Measurements from ENCODE around the gene IL32. TPM values are rescaled to one million over a fixed set of nuclear protein-coding genes. Genes with fewer than 3 reads are reported as not detected.

Gene IL32
- total RNA-seq, 6 donors from 2014 or later, result 31.4 to 220 (median 116) TPM

GRCh38 chr16:3038896-3039295 is 26.5 kb upstream of the IL32 start:
- Histone ChIP-seq H3K9me3 (no peaks in the 10 kb centered on the region), H3K4me1 (peaks cover 7 to 31% (median 14%) of the 10 kb centered on the region in 4 donors), H3K4me3 (no peak overlapping the region), H3K36me3 (no peaks in the 10 kb centered on the region), H3K27me3 (peaks cover 4 to 27% (median 15%) of the 10 kb centered on the region in 4 donors), H3K27ac (no peak overlapping the region)
- DNase-seq (no peak), ATAC-seq (ENCODE audit: low FRiP score in 2 of 2) (no peak)
- 80 to 92% methylated on average over 5 of the region's 5 CpGs for WGBS, 2 donors
- TF ChIP-seq POLR2AphosphoS5 (IDR thresholded peaks at IDR 0.05) (no peak), EP300 (IDR thresholded peaks at IDR 0.05) (no peak)

GRCh38 chr16:3042376-3042775 is 23.1 kb upstream of the IL32 start:
- no peak for DNase-seq
- Histone ChIP-seq H3K4me3 (no peak overlapping the region), H3K9me3 (no peaks in the 10 kb centered on the region), H3K27ac (no peak overlapping the region), H3K4me1 (peaks cover 21 to 34% (median 26%) of the 10 kb centered on the region in 4 donors), H3K27me3 (peaks cover 0 to 34% (median 24%) of the 10 kb centered on the region in 4 donors), H3K36me3 (no peaks in the 10 kb centered on the region)
- no peak for ATAC-seq (ENCODE audit: low FRiP score in 2 of 2)
- 71 to 80% methylated on average over 3 of the region's 3 CpGs for WGBS, 2 donors
- TF ChIP-seq POLR2AphosphoS5 (IDR thresholded peaks at IDR 0.05) (no peak), EP300 (IDR thresholded peaks at IDR 0.05) (no peak), CTCF (IDR thresholded peaks at IDR 0.05) (no peak), POLR2A (IDR thresholded peaks at IDR 0.05) (no peak)

GRCh38 chr16:3044708-3045107 is 20.7 kb upstream of the IL32 start:
- Histone ChIP-seq H3K4me1 (peaks cover 21 to 34% (median 25%) of the 10 kb centered on the region in 4 donors), H3K9me3 (no peaks in the 10 kb centered on the region), H3K4me3 (peak overlapping the region in 2 of 4 donors; percentile 50 to 54), H3K27me3 (peaks cover 0 to 36% (median 26%) of the 10 kb centered on the region in 4 donors), H3K36me3 (no peaks in the 10 kb centered on the region), H3K27ac (no peak overlapping the region)
- DNase-seq, result no peak
- WGBS, 2 donors, result 83 to 88% methylated on average over 6 of the region's 6 CpGs
- no peak for ATAC-seq (ENCODE audit: low FRiP score in 2 of 2)
- TF ChIP-seq EP300 (IDR thresholded peaks at IDR 0.05) (no peak), POLR2AphosphoS5 (IDR thresholded peaks at IDR 0.05) (no peak), POLR2A (IDR thresholded peaks at IDR 0.05) (no peak)

GRCh38 chr16:3045758-3046640 is 19.4 kb upstream of the IL32 start, which contains the start of gene MMP25:
Gene MMP25, plus strand, starts transcription at chr16:3046561. Its CDS starts 357 bp downstream, at chr16:3046918.
- Histone ChIP-seq H3K27ac (peak within 1 kb of the TSS; percentile 32 to 85 (median 70)), H3K4me3 (peak within 1 kb of the TSS; percentile 27 to 54 (median 44)), H3K27me3 (peaks cover 0 to 36% (median 26%) of the 10 kb centered on the region in 4 donors), H3K4me1 (peaks cover 21 to 34% (median 25%) of the 10 kb centered on the region in 4 donors), H3K9me3 (no peaks in the 10 kb centered on the region), H3K36me3 (no peaks in the 10 kb centered on the region)
- DNase-seq (peak; percentile 54 to 89), ATAC-seq (ENCODE audit: low FRiP score in 2 of 2) (peak; percentile 21 to 75)
- WGBS, 2 donors, result 2% methylated on average over 22 to 30 of the region's 86 CpGs
- TF ChIP-seq POLR2AphosphoS5 (IDR thresholded peaks at IDR 0.05), result no peak
- no peak for TF ChIP-seq EP300 (IDR thresholded peaks at IDR 0.05)
- no peak for TF ChIP-seq POLR2A (IDR thresholded peaks at IDR 0.05)
- TF ChIP-seq CTCF (IDR thresholded peaks at IDR 0.05), result no peak

- peak overlapping the region in 3 of 4 donors; percentile 38 to 54 (median 50) for H3K4me3 ChIP-seq
- 3 to 4% methylated on average over 12 to 20 of the region's 54 CpGs for WGBS, 2 donors
- no peaks in the 10 kb centered on the region for H3K36me3 ChIP-seq
- H3K27ac ChIP-seq, result peak overlapping the region; percentile 32 to 85 (median 70)
- TF ChIP-seq POLR2AphosphoS5 (IDR thresholded peaks at IDR 0.05) (no peak), POLR2A (IDR thresholded peaks at IDR 0.05) (no peak), EP300 (IDR thresholded peaks at IDR 0.05) (no peak), CTCF (IDR thresholded peaks at IDR 0.05) (no peak)
- DNase-seq (peak in 1 of 2 donors; percentile 88), ATAC-seq (ENCODE audit: low FRiP score in 2 of 2) (peak in 1 of 2 donors; percentile 16)
- H3K9me3 ChIP-seq, result no peaks in the 10 kb centered on the region
- peaks cover 21 to 34% (median 25%) of the 10 kb centered on the region in 4 donors for H3K4me1 ChIP-seq
- peaks cover 0 to 36% (median 26%) of the 10 kb centered on the region in 4 donors for H3K27me3 ChIP-seq
Measured at GRCh38 chr16:3046641-3047386, 18.6 kb upstream of the IL32 start.
